CD14-positive monocyte (primary cell): ENCODE results near the gene ZNF503. TPM values are rescaled to one million over a fixed set of nuclear protein-coding genes. Genes with fewer than 3 reads are reported as not detected.

Experiments used
- DNase-seq, 3 donors: peaks; one replicate each; pipeline ENCODE4 v3.0.0-alpha.2; 2011 to 2022
- H2AFZ ChIP-seq: 2 replicates; pipeline ENCODE4 v1.6.0; 2012; ENCODE audit warnings: mild to moderate bottlenecking, low read depth, low read length, inconsistent platforms; ENCODE audit not compliant: insufficient read depth, poor library complexity, severe bottlenecking
- H3K27ac ChIP-seq, 2 donors: 1 replicate in 1 of 2; 2 replicates in 1 of 2; pipeline ENCODE4 v1.5.1; 2012 to 2013; ENCODE audit warnings: low read length in 2 of 2, control low read depth in 1 of 2, inconsistent platforms in 1 of 2, low read depth in 1 of 2, mild to moderate bottlenecking in 1 of 2
- H3K27me3 ChIP-seq, 2 donors: one replicate each; pipeline versions ENCODE4 v1.6.0 to v1.6.1; 2011 to 2013; ENCODE audit warnings: low read length in 2 of 2; ENCODE audit not compliant: control insufficient read depth in 2 of 2, insufficient read depth in 2 of 2
- H3K36me3 ChIP-seq, 2 donors: replicated peaks in 1 of 2; 1 replicate in 1 of 2; 2 replicates in 1 of 2; pipeline versions ENCODE4 v1.5.1 to v1.6.1; 2012 to 2013; ENCODE audit warnings: low read length in 2 of 2, control low read depth in 1 of 2, inconsistent platforms in 1 of 2, mild to moderate bottlenecking in 1 of 2; ENCODE audit not compliant: insufficient read depth in 2 of 2, control insufficient read depth in 1 of 2
- H3K4me1 ChIP-seq, 2 donors: 1 replicate in 1 of 2; 2 replicates in 1 of 2; pipeline versions ENCODE4 v1.5.1 to v1.6.1; 2012 to 2013; ENCODE audit warnings: low read length in 2 of 2, control low read depth in 1 of 2, inconsistent platforms in 1 of 2, mild to moderate bottlenecking in 1 of 2, moderate library complexity in 1 of 2; ENCODE audit not compliant: insufficient read depth in 2 of 2, control insufficient read depth in 1 of 2
- H3K4me2 ChIP-seq: replicated peaks from 2 replicates; pipeline ENCODE3; 2012; ENCODE audit warnings: low read length, moderate library complexity, mild to moderate bottlenecking; ENCODE audit not compliant: poor library complexity, severe bottlenecking; ENCODE audit errors: extremely low read depth
- H3K4me3 ChIP-seq, 3 experiments: fragments of 200-600 bp in 1 of 3; sonication (generic) in 1 of 3; replicated peaks in 1 of 3; 1 replicate in 2 of 3; 2 replicates in 1 of 3; pipeline ENCODE4 v1.5.1; 2011 to 2013; ENCODE audit warnings: low read length in 3 of 3, mild to moderate bottlenecking in 3 of 3, control low read depth in 2 of 3, low read depth in 2 of 3, inconsistent platforms in 1 of 3, moderate library complexity in 1 of 3
- H3K79me2 ChIP-seq: 2 replicates; pipeline ENCODE4 v1.6.0; 2012; ENCODE audit warnings: mild to moderate bottlenecking, control low read depth, inconsistent platforms, low read length, moderate library complexity; ENCODE audit not compliant: insufficient read depth
- H3K9ac ChIP-seq: 2 replicates; pipeline ENCODE4 v1.6.0; 2017; ENCODE audit warnings: low read length, mild to moderate bottlenecking; ENCODE audit not compliant: insufficient read depth, poor library complexity, severe bottlenecking
- H3K9me3 ChIP-seq, 2 donors: replicated peaks in 1 of 2; 1 replicate in 1 of 2; 2 replicates in 1 of 2; pipeline versions ENCODE4 v1.5.1 to v1.6.1; 2012 to 2013; ENCODE audit warnings: low read length in 2 of 2, control low read depth in 1 of 2; ENCODE audit not compliant: control insufficient read depth in 1 of 2, insufficient read depth in 1 of 2
- H4K20me1 ChIP-seq: 2 replicates; pipeline ENCODE4 v1.6.0; 2012; ENCODE audit warnings: mild to moderate bottlenecking, low read length, control low read depth, moderate library complexity; ENCODE audit not compliant: insufficient read depth
- H3K27ac Mint-ChIP-seq, 7 donors: one replicate each; pipeline ENCODE4 v1.8.0; 2020; ENCODE audit warnings: mild to moderate bottlenecking in 7 of 7, mixed read lengths in 7 of 7, moderate library complexity in 6 of 7, inconsistent platforms in 2 of 7
- H3K27me3 Mint-ChIP-seq, 3 donors: one replicate each; pipeline ENCODE4 v1.8.0; 2021 to 2022; ENCODE audit warnings: low read depth in 3 of 3, mild to moderate bottlenecking in 3 of 3, mixed read lengths in 3 of 3, moderate library complexity in 3 of 3, inconsistent platforms in 1 of 3
- H3K36me3 Mint-ChIP-seq, 2 donors: one replicate each; pipeline ENCODE4 v1.8.0; 2020; ENCODE audit warnings: mixed read lengths in 2 of 2, inconsistent platforms in 1 of 2, mild to moderate bottlenecking in 1 of 2
- H3K4me1 Mint-ChIP-seq: one replicate; pipeline ENCODE4 v1.8.0; 2020; ENCODE audit warnings: mild to moderate bottlenecking, mixed read lengths
- H3K4me3 Mint-ChIP-seq, 2 donors: one replicate each; pipeline ENCODE4 v1.8.0; 2020; ENCODE audit warnings: mild to moderate bottlenecking in 2 of 2, mixed read lengths in 2 of 2, moderate library complexity in 1 of 2
- H3K9me3 Mint-ChIP-seq, 7 donors: one replicate each; pipeline ENCODE4 v1.8.0; 2020 to 2022; ENCODE audit warnings: mixed read lengths in 7 of 7, mild to moderate bottlenecking in 6 of 7, moderate library complexity in 6 of 7, inconsistent platforms in 2 of 7
- CTCF ChIP-seq: fragments of 200-600 bp; IDR thresholded peaks from one replicate; pipeline ENCODE4 v1.8.0; 2022; ENCODE audit warnings: antibody characterized with exemption, mild to moderate bottlenecking
- WGBS: methylation state at CpG from one replicate; pipeline ENCODE4 v1.1.5; 2013; ENCODE audit warnings: missing lambda C conversion rate; ENCODE audit not compliant: insufficient coverage; 5-methylcytosine and 5-hydroxymethylcytosine counted together
- intact Hi-C, 2 donors: fragments of 100-400 bp; cut with micrococcal nuclease; formaldehyde crosslinking; loops; one replicate each; pipeline versions ENCODE4 v1.15.0 to v1.15.1; 2023
- polyA plus RNA-seq, 3 donors: library from polyadenylated mRNA; depleted of rRNA in 1 of 3; unstranded in 2 of 3; stranded (reverse) in 1 of 3; fragments of 300-500 nt in 2 of 3; fragments of >200 nt in 1 of 3; fragmentation: Illumina TruSeq in 2 of 3; gene quantifications; 1 replicate in 2 of 3; 2 replicates in 1 of 3; pipeline ENCODE4 v1.2.3, GENCODE V29; 2012 to 2021

ZNF503 gene
- polyA plus RNA-seq, 3 donors, result 0.65 to 7.2 (median 1.3) TPM

- WGBS, result 94% methylated on average over 4 of the region's 4 CpGs
- H3K27me3 ChIP-seq, result no peaks in the 10 kb centered on the region
- Mint-ChIP-seq H3K36me3 (peaks cover 55 to 69% of the 10 kb centered on the region in 2 donors), H3K4me1 (peaks cover 26% of the 10 kb centered on the region), H3K4me3 (no peak overlapping the region), H3K9me3 (peaks cover 14 to 33% (median 24%) of the 10 kb centered on the region in 7 donors), H3K27me3 (peaks cover 0 to 2% (median 0%) of the 10 kb centered on the region in 3 donors), H3K27ac (peak overlapping the region in 1 of 7 donors; percentile 44)
- peaks cover 16 to 29% of the 10 kb centered on the region in 2 donors for H3K9me3 ChIP-seq
- H4K20me1 ChIP-seq, result peaks cover 26% of the 10 kb centered on the region
- H3K79me2 ChIP-seq, result peaks cover 98% of the 10 kb centered on the region
- H3K4me1 ChIP-seq, result no peaks in the 10 kb centered on the region
- no peak for DNase-seq
- no peak overlapping the region for H2AFZ ChIP-seq
- intact Hi-C loops, result no loop called here
- no peak overlapping the region for H3K4me3 ChIP-seq
- H3K4me2 ChIP-seq, result no peak overlapping the region
- no peak for TF ChIP-seq CTCF
- H3K36me3 ChIP-seq, result peaks cover 34 to 69% of the 10 kb centered on the region in 2 donors
- H3K9ac ChIP-seq, result no peak overlapping the region
- H3K27ac ChIP-seq, result no peak overlapping the region
Measured at GRCh38 chr10:75441196-75441595, 39.6 kb upstream of the ZNF503 start.

DNA sequence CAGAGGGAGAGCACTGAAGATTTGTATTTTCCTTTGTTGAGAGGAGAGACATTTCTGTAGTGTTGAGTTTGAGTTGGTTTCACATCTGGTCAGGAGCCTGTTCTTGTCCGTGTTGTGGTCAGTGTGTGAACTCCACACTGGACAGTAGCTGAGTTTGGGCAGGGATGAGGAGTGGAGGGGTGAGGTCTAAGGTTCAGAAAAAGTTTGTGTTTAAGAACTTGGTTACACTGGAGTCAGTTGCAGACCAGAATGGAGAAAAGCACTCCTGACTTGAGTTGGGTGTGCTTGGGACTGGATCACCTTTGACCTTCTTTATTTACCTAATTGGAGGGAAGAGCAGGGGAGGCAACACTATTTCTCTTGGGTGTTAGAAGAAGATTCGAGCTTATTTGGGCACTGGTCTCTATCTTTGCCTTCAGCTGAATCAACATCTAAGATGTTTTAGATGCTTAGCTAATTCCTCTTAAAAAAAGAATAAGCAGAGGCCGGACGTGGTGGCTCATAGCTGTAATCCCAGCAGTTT, 38.8 kb upstream of the ZNF503 start:
- H3K4me1 ChIP-seq, result no peaks in the 10 kb centered on the region
- 100% methylated on average over 2 of the region's 4 CpGs for WGBS
- Mint-ChIP-seq H3K27me3 (peaks cover 0 to 2% (median 0%) of the 10 kb centered on the region in 3 donors), H3K36me3 (peaks cover 46 to 67% of the 10 kb centered on the region in 2 donors), H3K9me3 (peaks cover 8 to 24% (median 18%) of the 10 kb centered on the region in 7 donors), H3K4me3 (no peak overlapping the region), H3K27ac (peak overlapping the region in 2 of 7 donors; percentile 11 to 55), H3K4me1 (peaks cover 29% of the 10 kb centered on the region)
- peaks cover 8 to 21% of the 10 kb centered on the region in 2 donors for H3K9me3 ChIP-seq
- peaks cover 34 to 65% of the 10 kb centered on the region in 2 donors for H3K36me3 ChIP-seq
- H2AFZ ChIP-seq, result no peak overlapping the region
- no peak overlapping the region for H3K4me2 ChIP-seq
- intact Hi-C loops, result no loop called here
- H4K20me1 ChIP-seq, result peaks cover 35% of the 10 kb centered on the region
- H3K79me2 ChIP-seq, result peaks cover 98% of the 10 kb centered on the region
- no peak overlapping the region for H3K9ac ChIP-seq
- H3K27me3 ChIP-seq, result no peaks in the 10 kb centered on the region
- no peak for DNase-seq
- no peak overlapping the region for H3K4me3 ChIP-seq
- H3K27ac ChIP-seq, result no peak overlapping the region
- no peak for TF ChIP-seq CTCF
